Motor neuron (in vitro differentiated cells): ENCODE results near the gene MDM1. TPM values are rescaled to one million over a fixed set of nuclear protein-coding genes. Genes with fewer than 3 reads are reported as not detected.
A peak's percentile ranks its signal among the peaks of the same experiment; 100 is the strongest.

Experiments used
- ATAC-seq, 8 experiments: fragments of 200-7000 bp; cut with Tn5 transposase; replicated peaks in 6 of 8; 2 replicates each; pipeline ENCODE4 v1.8.0; 2021; ENCODE audit warnings: mild to moderate bottlenecking in 8 of 8, moderate library complexity in 8 of 8
- H3K27ac ChIP-seq, 2 donors: fragments of 250-450 bp; sonication (Bioruptor Pico); 2 replicates each; pipeline ENCODE4 v1.9.0; 2021; ENCODE audit warnings: antibody characterized with exemption in 2 of 2, mild to moderate bottlenecking in 2 of 2, moderate library complexity in 1 of 2
- H3K4me1 ChIP-seq, 2 donors: fragments of 250-450 bp; sonication (Bioruptor Pico); replicated peaks in 1 of 2; 2 replicates each; pipeline ENCODE4 v1.6.1; 2021; ENCODE audit warnings: antibody characterized with exemption in 2 of 2, mild to moderate bottlenecking in 2 of 2, moderate library complexity in 1 of 2
- H3K4me3 ChIP-seq, 5 donors: fragments of 250-450 bp; sonication (Bioruptor Pico); 2 replicates each; pipeline ENCODE4 v1.9.0; 2021; ENCODE audit warnings: antibody characterized with exemption in 5 of 5, mild to moderate bottlenecking in 5 of 5, moderate library complexity in 4 of 5
- WGBS, 10 experiments: fragments of 450-650 bp; shearing (Covaris generic); methylation state at CpG; one replicate each; pipeline ENCODE4 v1.0.0; 2022; 5-methylcytosine and 5-hydroxymethylcytosine counted together
- in situ Hi-C, 9 experiments: fragments of 400-800 bp; cut with MboI; loops; one replicate each; pipeline ENCODE4 v1.15.0; 2021; ENCODE audit warnings: low sequenced_read_pairs in 9 of 9, low pct_unique_long_range_greater_than_20kb in 2 of 9; ENCODE audit not compliant: unreplicated experiment in 9 of 9
- total RNA-seq, 8 experiments: library from RNA; unstranded; fragments of 300-600 nt; gene quantifications; 2 replicates each; pipeline versions ENCODE4 v1.2.3 to v1.2.4, GENCODE V29; 2022

The MDM1 gene
- total RNA-seq, 8 experiments from 2014 or later: 7.9 to 22.9 (median 12.1) TPM

DNA sequence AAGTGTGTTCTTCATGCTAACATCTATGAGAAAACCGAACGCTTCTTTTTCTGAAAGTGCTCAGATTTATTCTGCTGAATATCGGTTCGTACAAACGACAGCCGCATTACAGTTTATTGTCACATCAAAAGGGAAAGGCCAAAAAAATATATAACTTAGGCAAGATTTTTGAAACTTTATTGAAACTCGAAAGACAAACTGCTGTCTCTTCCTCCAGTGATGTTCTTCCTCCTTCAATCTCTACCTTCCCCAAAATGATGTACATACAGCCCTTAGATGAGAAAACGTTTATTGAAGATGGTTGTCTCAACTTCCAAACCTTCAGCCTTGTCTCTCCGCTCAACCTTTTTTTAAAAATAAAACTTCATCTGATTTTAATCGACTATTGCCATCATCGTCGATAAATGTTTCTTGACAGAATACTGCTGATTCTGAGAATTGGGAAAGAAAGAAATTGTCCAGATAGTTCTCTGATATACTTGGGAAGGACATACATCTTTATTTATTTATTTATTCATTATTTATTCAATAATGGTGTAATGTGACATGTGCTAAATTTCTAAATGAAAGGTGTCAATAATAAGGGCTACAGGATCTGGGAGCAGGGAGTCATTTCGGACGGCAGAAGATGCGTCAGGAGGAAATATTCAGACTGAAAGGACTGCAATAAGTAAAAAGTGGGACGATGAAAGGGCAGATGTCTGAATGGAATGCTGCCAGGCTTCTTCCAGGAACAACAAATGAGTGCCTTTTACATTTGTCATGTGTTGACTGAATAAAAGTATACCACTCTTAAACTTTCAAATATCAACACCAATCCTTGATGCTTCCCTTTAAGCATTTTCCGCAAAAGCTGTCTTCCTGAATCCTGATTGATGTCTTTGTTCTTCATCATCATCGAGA is 817 bp upstream of the MDM1 start:
- H3K4me1 ChIP-seq: peaks cover 0 to 11% of the 10 kb centered on the region in 2 donors
- peak overlapping the region in 1 of 2 donors; percentile 22 for H3K27ac ChIP-seq
- peak overlapping the region; percentile 73 to 89 (median 74) for H3K4me3 ChIP-seq
- in situ Hi-C loops: loop anchor here in 1 of 9 experiments (25.0 kb wide), 1 partner anchor 354 kb away; the partner anchor contains the start of gene NUP107
- no peak for ATAC-seq
- WGBS, 10 experiments: 19 to 96% (median 42%) methylated on average over 5 to 18 of the region's 18 CpGs

DNA sequence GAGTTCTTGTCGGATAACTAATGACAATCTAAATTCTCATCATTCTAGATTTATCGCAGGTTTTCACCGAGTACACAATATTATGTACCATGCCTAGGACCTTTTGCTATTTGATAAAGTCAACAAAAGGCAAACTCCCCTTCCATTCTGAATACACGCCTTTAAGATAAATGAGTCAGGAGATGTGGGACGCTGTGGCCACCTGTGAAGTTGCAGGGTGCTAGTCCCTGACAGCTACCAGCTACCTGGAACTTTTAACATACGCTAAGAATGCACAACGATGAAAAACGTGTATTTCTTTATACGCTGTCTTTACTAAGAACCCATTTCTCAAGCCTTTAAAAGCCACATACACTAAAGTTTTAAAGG is 678 bp downstream of the MDM1 start:
- no peak for ATAC-seq
- Histone ChIP-seq H3K4me1 (peaks cover 0 to 11% of the 10 kb centered on the region in 2 donors), H3K27ac (no peak overlapping the region), H3K4me3 (peak overlapping the region; percentile 73 to 89 (median 74))
- in situ Hi-C loops: loop anchor here in 1 of 9 experiments (25.0 kb wide), 1 partner anchor 356 kb away; the partner anchor contains the start of gene NUP107
- 0 to 66% (median 32%) methylated on average over 1 to 7 of the region's 9 CpGs; no CpG with 5 or more reads in 2 of the 10 experiments for WGBS, 10 experiments

DNA sequence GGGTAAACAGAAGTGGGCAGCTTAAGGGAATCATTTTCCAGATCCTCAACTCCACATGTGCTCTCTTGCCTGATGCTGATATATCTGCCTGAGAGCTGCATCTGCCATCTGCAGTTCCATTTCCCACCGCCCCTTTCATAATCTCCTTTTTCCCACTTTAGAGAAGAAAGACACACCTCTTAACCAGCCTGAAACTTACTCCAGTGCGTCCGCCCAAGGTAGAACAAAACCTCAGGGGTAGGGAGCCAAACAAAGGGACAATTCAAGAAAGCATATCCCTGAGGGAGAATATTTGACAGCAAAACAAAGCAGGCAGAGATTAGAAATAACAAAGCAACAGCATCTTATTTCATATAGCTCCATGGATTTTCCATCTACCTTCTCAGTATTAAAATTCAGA is 4.3 kb downstream of the MDM1 start:
- WGBS, 10 experiments: 67 to 100% (median 92%) methylated on average over 1 to 2 of the region's 3 CpGs; no CpG with 5 or more reads in 3 of the 10 experiments
- peaks cover 0 to 9% of the 10 kb centered on the region in 2 donors for H3K4me1 ChIP-seq
- no peak for ATAC-seq
- no peak overlapping the region for H3K4me3 ChIP-seq
- H3K27ac ChIP-seq: no peak overlapping the region
- in situ Hi-C loops: loop anchor here in 1 of 9 experiments (25.0 kb wide), 1 partner anchor 359 kb away; the partner anchor contains the start of gene NUP107

DNA sequence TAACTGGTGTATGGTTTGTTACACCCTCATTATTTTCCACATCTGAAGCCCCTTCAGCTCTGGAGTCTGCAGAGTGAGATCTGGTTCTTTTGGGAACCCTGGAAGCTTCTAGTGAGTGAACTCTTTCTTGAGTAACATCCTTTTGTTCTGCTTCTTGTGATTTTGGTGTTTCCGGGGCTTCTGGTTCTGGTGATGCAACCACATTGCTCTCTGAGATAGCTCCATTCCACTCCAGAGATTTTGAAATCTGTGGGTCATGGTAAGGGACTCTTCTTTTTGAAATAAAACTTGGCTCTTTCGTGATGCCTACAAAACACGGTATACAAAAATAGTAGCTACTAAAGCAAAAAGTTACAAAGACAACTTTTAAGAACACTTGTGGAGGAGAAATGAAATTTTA is 5.4 kb downstream of the MDM1 start:
- Histone ChIP-seq H3K4me3 (no peak overlapping the region), H3K27ac (no peak overlapping the region), H3K4me1 (peaks cover 0 to 7% of the 10 kb centered on the region in 2 donors)
- in situ Hi-C loops: loop anchor here in 1 of 9 experiments (25.0 kb wide), 1 partner anchor 361 kb away; the partner anchor contains the start of gene NUP107
- WGBS, 10 experiments: 80 to 100% (median 90%) methylated on average over 1 to 3 of the region's 3 CpGs; no CpG with 5 or more reads in 1 of the 10 experiments
- ATAC-seq: no peak

DNA sequence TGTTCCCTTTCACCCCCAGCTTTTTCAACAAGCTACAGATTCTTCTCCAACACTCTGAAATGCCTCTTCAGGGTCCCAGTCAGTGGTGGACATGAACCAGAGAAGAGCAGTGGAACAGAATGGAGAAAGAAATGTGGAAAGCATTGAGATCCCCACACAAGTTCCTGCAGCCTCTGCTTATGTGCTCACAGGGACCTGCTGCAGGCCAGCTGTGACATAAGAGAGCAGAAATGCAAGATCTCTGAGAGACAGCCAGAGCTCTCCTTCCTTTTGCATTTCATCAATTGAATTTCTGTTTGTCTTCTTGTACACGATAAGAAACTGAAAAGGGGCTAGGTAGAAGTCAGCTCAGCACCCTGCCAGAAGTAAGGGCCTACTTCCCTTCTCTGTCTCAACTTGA is 6.2 kb downstream of the MDM1 start:
- ATAC-seq: peak in 3 of 8 experiments; percentile 40 to 51 (median 51)
- in situ Hi-C loops: loop anchor here in 1 of 9 experiments (25.0 kb wide), 1 partner anchor 361 kb away; the partner anchor contains the start of gene NUP107
- 13 to 100% (median 75%) methylated on average over 1 of the region's 1 CpG; no CpG with 5 or more reads in 6 of the 10 experiments for WGBS, 10 experiments
- peaks cover 0 to under 1% of the 10 kb centered on the region in 2 donors for H3K4me1 ChIP-seq
- H3K4me3 ChIP-seq: no peak overlapping the region
- H3K27ac ChIP-seq: no peak overlapping the region

DNA sequence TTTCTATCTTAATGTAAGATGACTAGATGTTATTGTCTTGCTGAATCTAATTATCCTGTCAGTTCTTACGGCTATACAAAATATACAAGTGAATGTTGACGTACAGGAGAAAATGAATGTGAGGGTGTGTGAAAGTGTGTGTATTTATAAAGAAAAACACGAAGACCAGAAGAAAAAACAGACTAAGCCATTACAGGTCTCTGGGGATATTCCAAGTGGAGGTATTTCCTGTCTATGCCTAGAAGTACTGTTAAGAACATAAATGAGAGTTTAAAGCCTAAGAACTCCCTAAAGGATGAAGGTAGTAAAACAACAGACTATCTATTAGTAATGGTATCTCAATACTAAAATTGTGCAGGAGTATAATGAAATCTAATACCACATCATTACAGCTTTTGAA is 7.6 kb downstream of the MDM1 start:
- 63 to 100% (median 82%) methylated on average over 2 to 3 of the region's 3 CpGs; no CpG with 5 or more reads in 2 of the 10 experiments for WGBS, 10 experiments
- no peaks in the 10 kb centered on the region for H3K4me1 ChIP-seq
- in situ Hi-C loops: loop anchor here in 4 of 9 experiments (25.0 kb wide), 1 partner anchor 287 kb away; no protein-coding TSS in a partner anchor

DNA sequence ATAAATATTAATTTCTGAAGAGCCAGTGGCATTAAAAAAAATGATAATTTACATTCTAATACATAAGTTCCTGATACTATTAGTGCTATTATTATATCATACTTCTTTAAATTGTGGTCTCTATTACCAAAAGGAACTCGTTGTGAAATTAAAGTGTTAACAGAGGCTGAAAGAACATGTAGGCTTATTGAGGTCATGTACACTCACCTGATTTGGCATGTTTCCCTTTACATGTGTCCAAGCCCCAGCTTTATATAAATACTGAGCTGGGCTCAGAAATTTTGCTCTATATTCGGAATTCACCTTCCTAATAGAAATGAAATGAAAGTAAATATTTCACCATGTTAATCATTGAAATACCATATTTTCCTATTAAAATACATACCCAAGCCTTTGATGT is 11.0 kb downstream of the MDM1 start:
- no peak for ATAC-seq
- no peaks in the 10 kb centered on the region for H3K4me1 ChIP-seq
- 31 to 100% (median 88%) methylated on average over 1 to 2 of the region's 2 CpGs for whole genome bisulfite sequencing, 10 experiments
- in situ Hi-C loops: loop anchor here in 4 of 9 experiments (25.0 kb wide), 1 partner anchor 284 kb away; no protein-coding TSS in a partner anchor
- no peak overlapping the region for H3K27ac ChIP-seq
- H3K4me3 ChIP-seq: no peak overlapping the region

More for the DNA sequence above, 7.6 kb downstream of the MDM1 start:
- Histone ChIP-seq H3K27ac (no peak overlapping the region), H3K4me3 (no peak overlapping the region)
- ATAC-seq: no peak

DNA sequence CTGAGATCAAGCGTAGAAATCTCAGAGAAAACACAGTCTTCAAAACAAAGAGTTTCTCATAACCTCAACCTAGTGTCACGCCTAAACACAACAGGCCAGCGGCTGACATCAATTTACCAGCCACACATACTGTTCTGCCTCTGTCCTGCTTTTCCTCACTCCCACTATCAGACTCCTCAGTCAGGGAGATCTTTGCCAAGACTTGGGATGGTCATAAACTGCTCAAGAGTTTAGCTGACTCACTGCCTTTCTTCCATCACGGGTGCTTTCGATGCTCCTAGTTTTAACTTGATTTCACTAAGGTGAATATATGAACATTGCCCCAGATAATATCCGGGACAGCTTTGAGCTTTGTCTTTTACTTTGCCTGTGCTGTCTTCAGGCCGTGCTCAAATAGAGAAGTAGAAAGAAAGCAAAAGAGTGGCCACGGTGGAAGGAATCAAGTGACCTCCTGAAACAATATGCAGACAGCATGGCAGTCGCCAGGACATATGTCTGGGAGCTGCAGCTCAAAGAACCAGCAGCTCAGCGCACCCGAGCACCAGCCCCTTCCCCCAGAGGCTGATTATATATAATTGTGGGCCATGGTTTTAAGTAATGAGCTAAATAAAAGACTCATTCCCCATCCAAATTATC is 12.1 kb downstream of the MDM1 start:
- Histone ChIP-seq H3K27ac (no peak overlapping the region), H3K4me1 (no peaks in the 10 kb centered on the region), H3K4me3 (no peak overlapping the region)
- in situ Hi-C loops: loop anchor here in 4 of 9 experiments (10.0 to 25.0 kb wide), 2 partner anchors 95 to 283 kb away; partner anchors contain the start of gene IL26 (in 1 of the 4)
- 39 to 100% (median 75%) methylated on average over 1 to 9 of the region's 11 CpGs for WGBS, 10 experiments
- peak in 2 of 8 experiments; percentile 80 to 99 for ATAC-seq

DNA sequence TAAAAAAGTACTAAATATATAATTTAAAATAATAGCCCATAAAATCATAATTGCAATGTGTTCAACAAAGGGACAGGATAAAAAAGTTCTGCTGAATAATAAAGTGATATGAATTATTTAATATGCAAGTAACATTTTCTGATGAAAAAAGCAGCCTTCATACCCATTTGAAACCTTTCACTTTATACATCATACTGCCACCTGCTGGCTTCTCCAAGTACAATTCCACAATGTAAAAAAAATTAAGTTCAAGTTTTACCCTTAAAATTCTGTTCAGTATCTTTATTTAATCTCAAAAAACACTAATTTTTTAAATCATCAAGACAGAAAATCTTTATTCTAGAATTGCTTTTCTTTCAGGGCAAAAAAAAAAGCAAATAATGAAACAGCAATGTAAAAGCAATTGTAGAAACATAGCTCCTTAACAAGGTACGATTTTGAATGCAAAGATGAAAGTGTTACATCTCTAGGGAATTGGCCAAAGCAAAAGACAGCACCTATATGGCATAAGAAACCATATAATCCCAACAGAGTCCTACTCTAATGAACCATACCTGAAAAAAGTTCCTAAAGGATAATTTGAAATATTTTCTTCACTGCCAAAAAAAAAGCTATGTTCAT is 15.0 kb downstream of the MDM1 start:
- in situ Hi-C loops: loop anchor here in 4 of 9 experiments (10.0 to 25.0 kb wide), 2 partner anchors 92 to 280 kb away; partner anchors contain the start of gene IL26 (in 1 of the 4)
- no peaks in the 10 kb centered on the region for H3K4me1 ChIP-seq
- WGBS, 10 experiments: 71 to 100% (median 100%) methylated on average over 1 of the region's 1 CpG
- no peak overlapping the region for H3K4me3 ChIP-seq
- no peak overlapping the region for H3K27ac ChIP-seq
- no peak for ATAC-seq

DNA sequence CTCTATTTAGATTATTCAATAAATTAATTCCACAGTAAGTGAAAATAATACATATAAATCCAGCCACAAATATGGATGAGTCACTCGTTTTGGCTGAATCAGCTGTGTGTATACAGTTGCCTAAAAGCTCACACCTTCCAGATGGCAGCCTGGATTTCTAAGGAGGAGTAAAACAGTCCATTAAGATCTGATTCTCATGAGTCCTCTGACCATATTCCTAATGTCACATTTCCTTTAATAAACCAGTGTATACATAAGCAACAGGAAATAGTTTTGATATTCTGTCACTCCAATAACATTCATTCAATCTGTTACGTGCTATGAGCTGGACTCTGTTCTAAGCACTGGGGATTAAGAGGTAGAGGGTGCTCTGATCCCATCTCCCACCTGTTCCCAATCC is 21.8 kb downstream of the MDM1 start:
- Histone ChIP-seq H3K4me3 (no peak overlapping the region), H3K27ac (no peak overlapping the region), H3K4me1 (no peaks in the 10 kb centered on the region)
- WGBS, 10 experiments: 40 to 100% (median 100%) methylated on average over 1 to 2 of the region's 2 CpGs; no CpG with 5 or more reads in 2 of the 10 experiments
- peak in 2 of 8 experiments; percentile 18 to 54 for ATAC-seq
- in situ Hi-C loops: loop anchor here in 4 of 9 experiments (10.0 to 25.0 kb wide), 2 partner anchors 86 to 273 kb away; partner anchors contain the start of gene IL26 (in 1 of the 4)

DNA sequence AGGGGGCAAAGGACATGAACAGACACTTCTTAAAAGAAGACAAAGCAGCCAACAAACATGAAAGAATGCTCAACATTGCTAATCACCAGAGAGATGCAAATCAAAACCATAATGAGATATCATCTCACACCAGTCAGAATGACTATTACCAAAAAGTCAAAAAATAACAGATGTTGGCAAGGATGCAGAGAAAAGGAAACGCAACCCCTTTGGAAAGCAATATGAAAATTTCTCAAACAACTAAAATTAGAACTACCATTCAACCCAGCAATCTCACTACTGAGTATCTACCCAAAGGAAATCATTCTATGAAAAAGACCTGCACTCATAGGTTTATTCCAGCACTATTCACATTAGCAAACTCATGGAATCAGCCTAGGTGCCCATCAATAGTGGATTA is 25.6 kb downstream of the MDM1 start:
- WGBS, 10 experiments: 29 to 100% (median 79%) methylated on average over 1 of the region's 1 CpG; no CpG with 5 or more reads in 6 of the 10 experiments
- in situ Hi-C loops: loop anchor here in 4 of 9 experiments (10.0 to 25.0 kb wide), 2 partner anchors 82 to 269 kb away; partner anchors contain the start of gene IL26 (in 1 of the 4)
- ATAC-seq: no peak
- Histone ChIP-seq H3K4me3 (no peak overlapping the region), H3K27ac (no peak overlapping the region), H3K4me1 (no peaks in the 10 kb centered on the region)

DNA sequence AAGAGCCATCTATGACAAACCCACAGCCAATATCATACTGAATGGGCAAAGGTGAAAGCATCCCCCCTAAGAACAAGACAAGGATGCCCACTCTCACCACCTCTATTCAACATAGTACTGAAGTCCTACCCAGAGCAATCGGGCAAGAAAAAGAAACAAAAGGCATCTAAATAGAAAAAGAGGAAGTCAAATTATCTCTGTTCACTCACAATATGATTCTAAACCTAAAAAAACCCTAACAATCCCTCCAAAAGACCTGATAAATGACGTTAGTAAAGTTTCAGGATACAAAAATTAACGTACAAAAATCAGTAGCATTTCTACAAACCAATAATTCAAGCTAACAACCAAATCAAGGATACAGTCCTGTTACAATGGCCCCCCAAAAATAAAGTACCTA is 26.9 kb downstream of the MDM1 start:
- no peak overlapping the region for H3K4me3 ChIP-seq
- WGBS, 10 experiments: 70 to 100% (median 93%) methylated on average over 1 to 3 of the region's 3 CpGs
- no peak for ATAC-seq
- in situ Hi-C loops: loop anchor here in 4 of 9 experiments (10.0 to 25.0 kb wide), 2 partner anchors 80 to 268 kb away; partner anchors contain the start of gene IL26 (in 1 of the 4)
- H3K4me1 ChIP-seq: no peaks in the 10 kb centered on the region
- no peak overlapping the region for H3K27ac ChIP-seq
